GM23338 (cell line): ENCODE measurements around the gene SORT1. TPM values are rescaled to one million over a fixed set of nuclear protein-coding genes. Genes with fewer than 3 reads are reported as not detected.

Experiments used
- ATAC-seq: fragments of 200-7000 bp; cut with Tn5 transposase; 3 replicates; pipeline ENCODE4 v1.9.1; 2020
- DNase-seq: peaks from one replicate; pipeline ENCODE4 v3.0.0-alpha.2; 2015; ENCODE audit warnings: low spot score
- H2AFZ ChIP-seq: fragments of 200-600 bp; sonication (generic); 2 replicates; pipeline ENCODE4 v1.8.0; 2016; ENCODE audit warnings: antibody characterized with exemption, mild to moderate bottlenecking, moderate library complexity
- H3F3A ChIP-seq: fragments of 200-600 bp; sonication (generic); replicated peaks from 2 replicates; pipeline ENCODE4 v1.8.0; 2017; ENCODE audit warnings: antibody characterized with exemption, mixed run types, low read depth
- H3K27ac ChIP-seq: fragments of 200-600 bp; sonication (generic); 2 replicates; pipeline ENCODE4 v1.6.1; 2016; ENCODE audit warnings: low read depth
- H3K27me3 ChIP-seq: fragments of 200-600 bp; sonication (generic); 2 replicates; pipeline ENCODE4 v1.8.0; 2016; ENCODE audit warnings: mild to moderate bottlenecking, mixed run types, moderate library complexity; ENCODE audit not compliant: insufficient read depth
- H3K36me3 ChIP-seq: fragments of 200-600 bp; sonication (generic); 2 replicates; pipeline ENCODE4 v1.8.0; 2016; ENCODE audit warnings: mild to moderate bottlenecking; ENCODE audit not compliant: insufficient read depth
- H3K4me1 ChIP-seq: fragments of 200-600 bp; sonication (generic); 2 replicates; pipeline ENCODE4 v1.8.0; 2016; ENCODE audit warnings: mild to moderate bottlenecking, moderate library complexity; ENCODE audit not compliant: insufficient read depth
- H3K4me2 ChIP-seq: fragments of 200-600 bp; sonication (generic); 2 replicates; pipeline ENCODE4 v1.7.1; 2017; ENCODE audit warnings: mixed run types
- H3K4me3 ChIP-seq: fragments of 200-600 bp; sonication (generic); 2 replicates; pipeline ENCODE4 v1.6.1; 2016; ENCODE audit warnings: mixed run types
- H3K79me2 ChIP-seq: fragments of 200-600 bp; sonication (generic); replicated peaks from 2 replicates; pipeline ENCODE4 v1.8.0; 2017; ENCODE audit warnings: mild to moderate bottlenecking; ENCODE audit not compliant: insufficient read depth
- H3K9me2 ChIP-seq: fragments of 200-600 bp; sonication (generic); 2 replicates; pipeline ENCODE4 v1.8.0; 2017; ENCODE audit not compliant: insufficient read depth
- H4K20me1 ChIP-seq: fragments of 200-600 bp; sonication (generic); replicated peaks from 2 replicates; pipeline ENCODE4 v1.8.0; 2017; ENCODE audit warnings: mild to moderate bottlenecking; ENCODE audit not compliant: insufficient read depth
- H3K27ac Mint-ChIP-seq: 2 replicates; pipeline ENCODE4 v1.8.0; 2020; ENCODE audit warnings: inconsistent platforms, mild to moderate bottlenecking, moderate library complexity, mixed read lengths
- H3K27me3 Mint-ChIP-seq: 3 replicates; pipeline ENCODE4 v1.8.0; 2022; ENCODE audit warnings: low read depth, mild to moderate bottlenecking, moderate library complexity, mixed read lengths, inconsistent platforms; ENCODE audit not compliant: insufficient read depth, poor library complexity
- H3K36me3 Mint-ChIP-seq: 3 replicates; pipeline ENCODE4 v1.8.0; 2021; ENCODE audit warnings: low read depth, mild to moderate bottlenecking, inconsistent platforms, moderate library complexity, mixed read lengths
- H3K4me1 Mint-ChIP-seq: 3 replicates; pipeline ENCODE4 v1.8.0; 2020; ENCODE audit warnings: mild to moderate bottlenecking, inconsistent platforms, mixed read lengths
- H3K4me3 Mint-ChIP-seq: 3 replicates; pipeline ENCODE4 v1.8.0; 2021; ENCODE audit warnings: moderate library complexity, mild to moderate bottlenecking, inconsistent platforms, mixed read lengths
- H3K9me3 Mint-ChIP-seq: 3 replicates; pipeline ENCODE4 v1.8.0; 2020; ENCODE audit warnings: moderate library complexity, mild to moderate bottlenecking, inconsistent platforms, mixed read lengths
- CREB1 ChIP-seq: fragments of 250-450 bp; sonication (Bioruptor Pico); IDR thresholded peaks from 2 replicates; pipeline ENCODE4 v1.5.0; 2020; ENCODE audit warnings: low read depth, mild to moderate bottlenecking, moderate library complexity
- ETS1 ChIP-seq: IDR thresholded peaks from 2 replicates; pipeline ENCODE4 v1.6.1; 2016; ENCODE audit warnings: antibody characterized with exemption
- EZH2 ChIP-seq: fragments of 200-600 bp; sonication (generic); IDR thresholded peaks from one replicate; pipeline ENCODE4 v1.8.0; 2017; ENCODE audit warnings: antibody characterized with exemption, mild to moderate bottlenecking, low read depth; ENCODE audit not compliant: unreplicated experiment
- EZH2phosphoT487 ChIP-seq: fragments of 200-600 bp; sonication (generic); IDR thresholded peaks from one replicate; pipeline ENCODE4 v1.8.1; 2018; ENCODE audit warnings: antibody characterized with exemption; ENCODE audit not compliant: unreplicated experiment
- JUNB ChIP-seq: IDR thresholded peaks from one replicate; pipeline ENCODE4 v1.6.1; 2016; ENCODE audit warnings: antibody characterized with exemption; ENCODE audit not compliant: unreplicated experiment
- NANOG ChIP-seq: IDR thresholded peaks from 2 replicates; pipeline ENCODE4 v1.6.1; 2016; ENCODE audit warnings: antibody characterized with exemption, borderline replicate concordance
- POLR2AphosphoS5 ChIP-seq: IDR thresholded peaks from 2 replicates; pipeline ENCODE4 v1.6.1; 2016; ENCODE audit warnings: antibody characterized with exemption, low read depth
- REST ChIP-seq: IDR thresholded peaks from one replicate; pipeline ENCODE4 v1.6.1; 2018; ENCODE audit warnings: antibody characterized with exemption; ENCODE audit not compliant: unreplicated experiment
- STAT1 ChIP-seq: IDR thresholded peaks from one replicate; pipeline ENCODE4 v1.6.1; 2016; ENCODE audit warnings: antibody characterized with exemption; ENCODE audit not compliant: unreplicated experiment
- ZNF114 ChIP-seq: fragments of 250-450 bp; sonication (Bioruptor Pico); IDR thresholded peaks from 2 replicates; pipeline ENCODE4 v1.5.0; 2020; ENCODE audit warnings: mild to moderate bottlenecking, moderate library complexity
- ZNF331 ChIP-seq: fragments of 250-450 bp; sonication (Bioruptor Pico); IDR thresholded peaks from 2 replicates; pipeline ENCODE4 v1.5.0; 2020; ENCODE audit warnings: low read depth, mild to moderate bottlenecking, moderate library complexity
- polyA plus RNA-seq: library from polyadenylated mRNA; unstranded; fragments of >200 nt; fragmentation: Nextera tagmentation; extraction: Ambion mirVana; gene quantifications from 2 replicates; pipeline ENCODE4 v1.2.1, GENCODE V29; 2016
- total RNA-seq: library from RNA; depleted of rRNA; stranded (reverse); fragments of >200 nt; shearing (Covaris generic); gene quantifications from 2 replicates; pipeline ENCODE4 v1.2.3, GENCODE V29; 2014
- TF ChIP-seq, protein P1 (sequence below), 2 experiments: fragments of 200-600 bp in 1 of 2; sonication (generic) in 1 of 2; conservative IDR thresholded peaks; 2 replicates each; pipeline versions ENCODE4 v1.5.1 to v1.6.1; 2016 to 2017; ENCODE audit warnings: antibody characterized with exemption in 2 of 2, low read depth in 2 of 2, mild to moderate bottlenecking in 2 of 2, moderate library complexity in 1 of 2
- TF ChIP-seq, protein P2 (sequence below): fragments of 250-450 bp; sonication (Bioruptor Pico); IDR thresholded peaks from 2 replicates; pipeline ENCODE4 v1.5.0; 2020; ENCODE audit warnings: mild to moderate bottlenecking, moderate library complexity

SORT1 gene
- total and polyA plus RNA-seq, 2 experiments from 2014 or later, result 10.9 to 55.4 TPM

DNA sequence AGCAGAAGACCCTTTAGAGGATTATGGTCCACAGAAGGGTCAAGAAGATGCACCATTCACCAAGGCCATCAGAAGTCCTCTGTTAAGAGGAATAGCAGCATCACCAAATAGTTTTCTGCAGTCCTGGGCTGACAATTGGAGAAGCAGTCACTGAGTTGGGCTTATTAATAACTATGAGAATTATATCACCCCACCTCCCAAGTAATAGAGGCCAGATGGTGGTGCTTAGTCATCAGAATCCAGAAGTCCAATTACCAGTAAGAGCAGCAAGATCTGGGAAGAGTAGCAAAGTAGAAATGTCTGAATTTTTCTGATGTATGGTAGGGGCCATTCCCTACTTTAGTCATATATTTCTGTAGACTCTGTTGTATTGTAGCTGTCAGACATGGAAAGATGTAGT is 34.6 kb upstream of the SORT1 start:
- Histone ChIP-seq H4K20me1 (no peaks in the 10 kb centered on the region), H3K9me2 (peaks cover 4% of the 10 kb centered on the region; the same call in 1 of the 2 replicates), H3K36me3 (no peaks in the 10 kb centered on the region), H3K27me3 (no peaks in the 10 kb centered on the region), H3K4me1 (no peaks in the 10 kb centered on the region), H3K4me2 (no peak overlapping the region), H3K27ac (no peak overlapping the region), H3K79me2 (peaks cover 7% of the 10 kb centered on the region), H3F3A (no peaks in the 10 kb centered on the region), H3K4me3 (no peak overlapping the region), H2AFZ (no peak overlapping the region)
- ATAC-seq (no peak), DNase-seq (no peak)
- Mint-ChIP-seq H3K9me3 (peaks cover 21% of the 10 kb centered on the region), H3K4me1 (peaks cover 1% of the 10 kb centered on the region; the same call in 2 of the 3 replicates), H3K27me3 (peaks cover 2% of the 10 kb centered on the region), H3K36me3 (peaks cover 5% of the 10 kb centered on the region; the same call in 2 of the 3 replicates), H3K27ac (no peak overlapping the region), H3K4me3 (no peak overlapping the region)
- no peak for TF ChIP-seq POLR2AphosphoS5
- TF ChIP-seq JUNB, result no peak
- TF ChIP-seq ZNF114, result no peak
- no peak for TF ChIP-seq ZNF331 (CRISPR knock-in tag)
- TF ChIP-seq, protein P1, sequence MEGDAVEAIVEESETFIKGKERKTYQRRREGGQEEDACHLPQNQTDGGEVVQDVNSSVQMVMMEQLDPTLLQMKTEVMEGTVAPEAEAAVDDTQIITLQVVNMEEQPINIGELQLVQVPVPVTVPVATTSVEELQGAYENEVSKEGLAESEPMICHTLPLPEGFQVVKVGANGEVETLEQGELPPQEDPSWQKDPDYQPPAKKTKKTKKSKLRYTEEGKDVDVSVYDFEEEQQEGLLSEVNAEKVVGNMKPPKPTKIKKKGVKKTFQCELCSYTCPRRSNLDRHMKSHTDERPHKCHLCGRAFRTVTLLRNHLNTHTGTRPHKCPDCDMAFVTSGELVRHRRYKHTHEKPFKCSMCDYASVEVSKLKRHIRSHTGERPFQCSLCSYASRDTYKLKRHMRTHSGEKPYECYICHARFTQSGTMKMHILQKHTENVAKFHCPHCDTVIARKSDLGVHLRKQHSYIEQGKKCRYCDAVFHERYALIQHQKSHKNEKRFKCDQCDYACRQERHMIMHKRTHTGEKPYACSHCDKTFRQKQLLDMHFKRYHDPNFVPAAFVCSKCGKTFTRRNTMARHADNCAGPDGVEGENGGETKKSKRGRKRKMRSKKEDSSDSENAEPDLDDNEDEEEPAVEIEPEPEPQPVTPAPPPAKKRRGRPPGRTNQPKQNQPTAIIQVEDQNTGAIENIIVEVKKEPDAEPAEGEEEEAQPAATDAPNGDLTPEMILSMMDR (conservative IDR thresholded peaks at IDR 0.05; ENCODE audit: low read depth in 2 of 2), result no peak
- TF ChIP-seq EZH2, result no peak
- TF ChIP-seq NANOG, result no peak
- no peak for TF ChIP-seq ETS1
- no peak for TF ChIP-seq EZH2phosphoT487
- TF ChIP-seq CREB1, result no peak
- TF ChIP-seq STAT1, result no peak
- TF ChIP-seq, protein P2, sequence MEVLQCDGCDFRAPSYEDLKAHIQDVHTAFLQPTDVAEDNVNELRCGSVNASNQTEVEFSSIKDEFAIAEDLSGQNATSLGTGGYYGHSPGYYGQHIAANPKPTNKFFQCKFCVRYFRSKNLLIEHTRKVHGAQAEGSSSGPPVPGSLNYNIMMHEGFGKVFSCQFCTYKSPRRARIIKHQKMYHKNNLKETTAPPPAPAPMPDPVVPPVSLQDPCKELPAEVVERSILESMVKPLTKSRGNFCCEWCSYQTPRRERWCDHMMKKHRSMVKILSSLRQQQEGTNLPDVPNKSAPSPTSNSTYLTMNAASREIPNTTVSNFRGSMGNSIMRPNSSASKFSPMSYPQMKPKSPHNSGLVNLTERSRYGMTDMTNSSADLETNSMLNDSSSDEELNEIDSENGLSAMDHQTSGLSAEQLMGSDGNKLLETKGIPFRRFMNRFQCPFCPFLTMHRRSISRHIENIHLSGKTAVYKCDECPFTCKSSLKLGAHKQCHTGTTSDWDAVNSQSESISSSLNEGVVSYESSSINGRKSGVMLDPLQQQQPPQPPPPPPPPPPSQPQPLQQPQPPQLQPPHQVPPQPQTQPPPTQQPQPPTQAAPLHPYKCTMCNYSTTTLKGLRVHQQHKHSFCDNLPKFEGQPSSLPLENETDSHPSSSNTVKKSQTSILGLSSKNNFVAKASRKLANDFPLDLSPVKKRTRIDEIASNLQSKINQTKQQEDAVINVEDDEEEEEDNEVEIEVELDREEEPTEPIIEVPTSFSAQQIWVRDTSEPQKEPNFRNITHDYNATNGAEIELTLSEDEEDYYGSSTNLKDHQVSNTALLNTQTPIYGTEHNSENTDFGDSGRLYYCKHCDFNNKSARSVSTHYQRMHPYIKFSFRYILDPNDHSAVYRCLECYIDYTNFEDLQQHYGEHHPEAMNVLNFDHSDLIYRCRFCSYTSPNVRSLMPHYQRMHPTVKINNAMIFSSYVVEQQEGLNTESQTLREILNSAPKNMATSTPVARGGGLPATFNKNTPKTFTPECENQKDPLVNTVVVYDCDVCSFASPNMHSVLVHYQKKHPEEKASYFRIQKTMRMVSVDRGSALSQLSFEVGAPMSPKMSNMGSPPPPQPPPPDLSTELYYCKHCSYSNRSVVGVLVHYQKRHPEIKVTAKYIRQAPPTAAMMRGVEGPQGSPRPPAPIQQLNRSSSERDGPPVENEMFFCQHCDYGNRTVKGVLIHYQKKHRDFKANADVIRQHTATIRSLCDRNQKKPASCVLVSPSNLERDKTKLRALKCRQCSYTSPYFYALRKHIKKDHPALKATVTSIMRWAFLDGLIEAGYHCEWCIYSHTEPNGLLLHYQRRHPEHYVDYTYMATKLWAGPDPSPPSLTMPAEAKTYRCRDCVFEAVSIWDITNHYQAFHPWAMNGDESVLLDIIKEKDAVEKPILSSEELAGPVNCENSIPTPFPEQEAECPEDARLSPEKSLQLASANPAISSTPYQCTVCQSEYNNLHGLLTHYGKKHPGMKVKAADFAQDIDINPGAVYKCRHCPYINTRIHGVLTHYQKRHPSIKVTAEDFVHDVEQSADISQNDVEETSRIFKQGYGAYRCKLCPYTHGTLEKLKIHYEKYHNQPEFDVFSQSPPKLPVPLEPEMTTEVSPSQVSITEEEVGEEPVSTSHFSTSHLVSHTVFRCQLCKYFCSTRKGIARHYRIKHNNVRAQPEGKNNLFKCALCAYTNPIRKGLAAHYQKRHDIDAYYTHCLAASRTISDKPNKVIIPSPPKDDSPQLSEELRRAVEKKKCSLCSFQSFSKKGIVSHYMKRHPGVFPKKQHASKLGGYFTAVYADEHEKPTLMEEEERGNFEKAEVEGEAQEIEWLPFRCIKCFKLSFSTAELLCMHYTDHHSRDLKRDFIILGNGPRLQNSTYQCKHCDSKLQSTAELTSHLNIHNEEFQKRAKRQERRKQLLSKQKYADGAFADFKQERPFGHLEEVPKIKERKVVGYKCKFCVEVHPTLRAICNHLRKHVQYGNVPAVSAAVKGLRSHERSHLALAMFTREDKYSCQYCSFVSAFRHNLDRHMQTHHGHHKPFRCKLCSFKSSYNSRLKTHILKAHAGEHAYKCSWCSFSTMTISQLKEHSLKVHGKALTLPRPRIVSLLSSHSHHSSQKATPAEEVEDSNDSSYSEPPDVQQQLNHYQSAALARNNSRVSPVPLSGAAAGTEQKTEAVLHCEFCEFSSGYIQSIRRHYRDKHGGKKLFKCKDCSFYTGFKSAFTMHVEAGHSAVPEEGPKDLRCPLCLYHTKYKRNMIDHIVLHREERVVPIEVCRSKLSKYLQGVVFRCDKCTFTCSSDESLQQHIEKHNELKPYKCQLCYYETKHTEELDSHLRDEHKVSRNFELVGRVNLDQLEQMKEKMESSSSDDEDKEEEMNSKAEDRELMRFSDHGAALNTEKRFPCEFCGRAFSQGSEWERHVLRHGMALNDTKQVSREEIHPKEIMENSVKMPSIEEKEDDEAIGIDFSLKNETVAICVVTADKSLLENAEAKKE (CRISPR knock-in tag), result no peak
- no peak for TF ChIP-seq REST
